Naive thymus-derived CD4-positive, alpha-beta T cell (primary cell): ENCODE results near the gene GSC. TPM values are rescaled to one million over a fixed set of nuclear protein-coding genes. Genes with fewer than 3 reads are reported as not detected.
"Not testable (repeated sequence)": the region's sequence is repeated elsewhere in the genome, so short reads cannot be mapped to it uniquely, and the experiment has no call there.

Experiments
- ATAC-seq: fragments of 150-1000 bp; cut with Tn5 transposase; 2 replicates; pipeline ENCODE4 v1.10.0; 2021; ENCODE audit warnings: mild to moderate bottlenecking, moderate library complexity
- CTCF ChIA-PET: fragments of 350-600 bp; sonication (Branson Sonifier 250); formaldehyde crosslinking; loops from one replicate; lab custom pipeline; 2021; ENCODE audit warnings: antibody characterized with exemption; lab: Charles Lee
- POLR2A ChIA-PET: fragments of 350-600 bp; sonication (Branson Sonifier 250); formaldehyde crosslinking; loops from one replicate; lab custom pipeline; 2021; ENCODE audit warnings: antibody characterized with exemption, inconsistent platforms; lab: Charles Lee
- DNase-seq, 9 donors: peaks; one replicate each; pipeline versions ENCODE4 v3.0.0 to v3.0.0-alpha.2; 2020 to 2022; ENCODE audit warnings: mixed read lengths in 1 of 9
- H3K27ac ChIP-seq: one replicate; pipeline ENCODE4 v1.7.0; 2013; ENCODE audit warnings: mild to moderate bottlenecking, low read depth, low read length, moderate library complexity
- H3K27me3 ChIP-seq, 2 donors: one replicate each; pipeline ENCODE4 v1.7.0; 2013; ENCODE audit warnings: low read length in 2 of 2, mild to moderate bottlenecking in 2 of 2, moderate library complexity in 2 of 2; ENCODE audit not compliant: control insufficient read depth in 2 of 2, insufficient read depth in 2 of 2
- H3K36me3 ChIP-seq, 3 experiments: 1 replicate in 2 of 3; 2 replicates in 1 of 3; pipeline ENCODE4 v1.7.0; 2013; ENCODE audit warnings: low read length in 3 of 3, mild to moderate bottlenecking in 3 of 3, moderate library complexity in 1 of 3; ENCODE audit not compliant: insufficient read depth in 3 of 3, control insufficient read depth in 2 of 3
- H3K4me1 ChIP-seq, 2 donors: one replicate each; pipeline ENCODE4 v1.7.0; 2013; ENCODE audit warnings: low read length in 2 of 2, mild to moderate bottlenecking in 2 of 2, moderate library complexity in 1 of 2; ENCODE audit not compliant: control insufficient read depth in 2 of 2, insufficient read depth in 2 of 2
- H3K4me3 ChIP-seq: 2 replicates; pipeline ENCODE4 v1.7.0; 2013; ENCODE audit warnings: mild to moderate bottlenecking, low read length
- H3K9me3 ChIP-seq, 3 experiments: 1 replicate in 2 of 3; 2 replicates in 1 of 3; pipeline ENCODE4 v1.7.0; 2013; ENCODE audit warnings: low read length in 3 of 3; ENCODE audit not compliant: control insufficient read depth in 2 of 3
- H3K27ac Mint-ChIP-seq, 9 donors: one replicate each; pipeline ENCODE4 v1.8.0; 2020 to 2022; ENCODE audit warnings: mixed read lengths in 9 of 9, mild to moderate bottlenecking in 8 of 9, moderate library complexity in 5 of 9, inconsistent platforms in 2 of 9
- H3K27me3 Mint-ChIP-seq, 5 donors: one replicate each; pipeline ENCODE4 v1.8.0; 2021 to 2022; ENCODE audit warnings: mixed read lengths in 5 of 5, mild to moderate bottlenecking in 1 of 5
- H3K36me3 Mint-ChIP-seq, 5 donors: one replicate each; pipeline ENCODE4 v1.8.0; 2020 to 2022; ENCODE audit warnings: mixed read lengths in 5 of 5, mild to moderate bottlenecking in 3 of 5, inconsistent platforms in 1 of 5
- H3K4me1 Mint-ChIP-seq, 7 donors: one replicate each; pipeline ENCODE4 v1.8.0; 2020 to 2022; ENCODE audit warnings: mixed read lengths in 7 of 7, mild to moderate bottlenecking in 3 of 7, inconsistent platforms in 1 of 7
- H3K4me3 Mint-ChIP-seq, 10 donors: one replicate each; pipeline ENCODE4 v1.8.0; 2020 to 2022; ENCODE audit warnings: mild to moderate bottlenecking in 10 of 10, mixed read lengths in 10 of 10, moderate library complexity in 6 of 10, inconsistent platforms in 2 of 10
- H3K9me3 Mint-ChIP-seq, 11 donors: one replicate each; pipeline ENCODE4 v1.8.0; 2020 to 2022; ENCODE audit warnings: mixed read lengths in 11 of 11, mild to moderate bottlenecking in 4 of 11, inconsistent platforms in 1 of 11, moderate library complexity in 1 of 11
- intact Hi-C, 2 donors: fragments of 100-400 bp; cut with micrococcal nuclease; formaldehyde crosslinking; loops; one replicate each; pipeline ENCODE4 v1.15.1; 2023
- polyA plus RNA-seq, 2 donors: library from polyadenylated mRNA; unstranded; fragments of 300-500 nt; fragmentation: Illumina TruSeq; gene quantifications; one replicate each; pipeline ENCODE4 v1.2.3, GENCODE V29; 2021
- total RNA-seq, 6 experiments: library from RNA in 5 of 6; stranded (reverse) in 5 of 6; gene quantifications; 1 replicate in 5 of 6; 2 replicates in 1 of 6; pipeline ENCODE4 v1.2.3 and lab custom pipeline; 2021 to 2026

GSC gene
- total and polyA plus RNA-seq, 7 experiments from 2014 or later = not detected

- H3K27ac Mint-ChIP-seq = no peak overlapping the region
- intact Hi-C loops = no loop called here
- H3K4me1 ChIP-seq = no peaks in the 10 kb centered on the region
- DNase-seq (no peak), ATAC-seq (no peak)
- H3K9me3 Mint-ChIP-seq = peaks cover 0 to 4% (median 0%) of the 10 kb centered on the region in 11 donors
- H3K36me3 Mint-ChIP-seq = no peaks in the 10 kb centered on the region
- H3K27ac ChIP-seq = no peak overlapping the region
- POLR2A ChIA-PET = no interaction called here
- no peak overlapping the region for H3K4me3 ChIP-seq
- no peaks in the 10 kb centered on the region for H3K27me3 ChIP-seq
- peaks cover 0 to 17% (median 10%) of the 10 kb centered on the region in 5 donors for H3K27me3 Mint-ChIP-seq
- no peaks in the 10 kb centered on the region for H3K9me3 ChIP-seq
- H3K36me3 ChIP-seq = no peaks in the 10 kb centered on the region
- CTCF ChIA-PET = interaction anchor here (0.5 kb wide), 1 partner anchor 61 kb away, joined by 3 read pairs; no protein-coding TSS in a partner anchor
- H3K4me1 Mint-ChIP-seq = no peaks in the 10 kb centered on the region
- no peak overlapping the region for H3K4me3 Mint-ChIP-seq
Observed at GRCh38 chr14:94748667-94749347, 21.1 kb downstream of the GSC start.

- Mint-ChIP-seq H3K4me1 (no peaks in the 10 kb centered on the region), H3K4me3 (no peak overlapping the region), H3K36me3 (no peaks in the 10 kb centered on the region), H3K9me3 (peaks cover 0 to 4% (median 0%) of the 10 kb centered on the region in 11 donors), H3K27me3 (peaks cover 0 to 24% (median 10%) of the 10 kb centered on the region in 5 donors), H3K27ac (no peak overlapping the region)
- no peaks in the 10 kb centered on the region for H3K27me3 ChIP-seq
- H3K27ac ChIP-seq = no peak overlapping the region
- no peak for ATAC-seq
- CTCF ChIA-PET = no interaction called here
- H3K4me1 ChIP-seq = no peaks in the 10 kb centered on the region
- DNase-seq = no peak
- no peaks in the 10 kb centered on the region for H3K9me3 ChIP-seq
- no peak overlapping the region for H3K4me3 ChIP-seq
- no peaks in the 10 kb centered on the region for H3K36me3 ChIP-seq
- POLR2A ChIA-PET = no interaction called here
- intact Hi-C loops = no loop called here
Observed at GRCh38 chr14:94747739-94748138, 22.2 kb downstream of the GSC start.

- H3K9me3 Mint-ChIP-seq, CTCF ChIA-PET: not testable (repeated sequence)
Observed at GRCh38 chr14:94747153-94747552, 22.8 kb downstream of the GSC start.

GRCh38 chr14:94746131-94746530 is 23.8 kb downstream of the GSC start:
- Mint-ChIP-seq H3K27me3 (peaks cover 0 to 24% (median 13%) of the 10 kb centered on the region in 5 donors), H3K4me3 (no peak overlapping the region), H3K4me1 (no peaks in the 10 kb centered on the region), H3K9me3 (peaks cover 0 to 4% (median 0%) of the 10 kb centered on the region in 11 donors), H3K36me3 (no peaks in the 10 kb centered on the region), H3K27ac (no peak overlapping the region)
- Histone ChIP-seq H3K27ac (no peak overlapping the region), H3K27me3 (no peaks in the 10 kb centered on the region), H3K9me3 (no peaks in the 10 kb centered on the region), H3K36me3 (no peaks in the 10 kb centered on the region), H3K4me1 (no peaks in the 10 kb centered on the region), H3K4me3 (no peak overlapping the region)
- intact Hi-C loops = no loop called here
- ATAC-seq (no peak), DNase-seq (no peak)
- ChIA-PET POLR2A (no interaction called here), CTCF (no interaction called here)

More at GRCh38 chr14:94747153-94747552, 22.8 kb downstream of the GSC start:
- H3K4me3 Mint-ChIP-seq, intact Hi-C loops, H3K27ac ChIP-seq, H3K36me3 ChIP-seq, H3K4me3 ChIP-seq, H3K4me1 ChIP-seq, H3K27me3 ChIP-seq, H3K4me1 Mint-ChIP-seq, H3K36me3 Mint-ChIP-seq, H3K27ac Mint-ChIP-seq, ATAC-seq, DNase-seq, POLR2A ChIA-PET, H3K9me3 ChIP-seq: not testable (repeated sequence)
- H3K27me3 Mint-ChIP-seq = peaks cover 0 to 24% (median 10%) of the 10 kb centered on the region in 5 donors

GRCh38 chr14:94738751-94739150 is 31.2 kb downstream of the GSC start:
- Mint-ChIP-seq H3K36me3 (no peaks in the 10 kb centered on the region), H3K27ac (no peak overlapping the region), H3K4me1 (no peaks in the 10 kb centered on the region), H3K4me3 (no peak overlapping the region), H3K27me3 (peaks cover 0 to 28% (median 22%) of the 10 kb centered on the region in 5 donors), H3K9me3 (no peaks in the 10 kb centered on the region)
- H3K27ac ChIP-seq = no peak overlapping the region
- no peaks in the 10 kb centered on the region for H3K4me1 ChIP-seq
- no peak for DNase-seq
- no peak overlapping the region for H3K4me3 ChIP-seq
- ChIA-PET CTCF (no interaction called here), POLR2A (no interaction called here)
- intact Hi-C loops = no loop called here
- no peaks in the 10 kb centered on the region for H3K27me3 ChIP-seq
- ATAC-seq = no peak
- no peaks in the 10 kb centered on the region for H3K9me3 ChIP-seq
- no peaks in the 10 kb centered on the region for H3K36me3 ChIP-seq

- Histone ChIP-seq H3K9me3 (no peaks in the 10 kb centered on the region), H3K4me3 (no peak overlapping the region), H3K27me3 (no peaks in the 10 kb centered on the region), H3K36me3 (no peaks in the 10 kb centered on the region), H3K27ac (no peak overlapping the region), H3K4me1 (no peaks in the 10 kb centered on the region)
- intact Hi-C loops = no loop called here
- no peak overlapping the region for H3K4me3 Mint-ChIP-seq
- H3K27ac Mint-ChIP-seq = no peak overlapping the region
- CTCF ChIA-PET = no interaction called here
- no peaks in the 10 kb centered on the region for H3K4me1 Mint-ChIP-seq
- H3K27me3 Mint-ChIP-seq = peaks cover 0 to 25% (median 23%) of the 10 kb centered on the region in 5 donors
- ATAC-seq (no peak), DNase-seq (no peak)
- H3K36me3 Mint-ChIP-seq = no peaks in the 10 kb centered on the region
- no peaks in the 10 kb centered on the region for H3K9me3 Mint-ChIP-seq
- POLR2A ChIA-PET = no interaction called here
Observed at GRCh38 chr14:94738097-94738496, 31.8 kb downstream of the GSC start.

- Histone ChIP-seq H3K9me3 (no peaks in the 10 kb centered on the region), H3K27me3 (no peaks in the 10 kb centered on the region), H3K4me3 (no peak overlapping the region), H3K27ac (no peak overlapping the region), H3K36me3 (no peaks in the 10 kb centered on the region), H3K4me1 (no peaks in the 10 kb centered on the region)
- ATAC-seq (no peak), DNase-seq (no peak)
- POLR2A ChIA-PET = no interaction called here
- peaks cover 0 to 4% (median 0%) of the 10 kb centered on the region in 11 donors for H3K9me3 Mint-ChIP-seq
- no peak overlapping the region for H3K4me3 Mint-ChIP-seq
- intact Hi-C loops = no loop called here
- CTCF ChIA-PET = no interaction called here
- H3K4me1 Mint-ChIP-seq = no peaks in the 10 kb centered on the region
- H3K27ac Mint-ChIP-seq = no peak overlapping the region
- H3K27me3 Mint-ChIP-seq = peaks cover 2 to 27% (median 20%) of the 10 kb centered on the region in 5 donors
- H3K36me3 Mint-ChIP-seq = no peaks in the 10 kb centered on the region
Observed at GRCh38 chr14:94728950-94729349, 41.0 kb downstream of the GSC start.
